ENCODE results near the gene CHMP5.

Gene CHMP5

DNA sequence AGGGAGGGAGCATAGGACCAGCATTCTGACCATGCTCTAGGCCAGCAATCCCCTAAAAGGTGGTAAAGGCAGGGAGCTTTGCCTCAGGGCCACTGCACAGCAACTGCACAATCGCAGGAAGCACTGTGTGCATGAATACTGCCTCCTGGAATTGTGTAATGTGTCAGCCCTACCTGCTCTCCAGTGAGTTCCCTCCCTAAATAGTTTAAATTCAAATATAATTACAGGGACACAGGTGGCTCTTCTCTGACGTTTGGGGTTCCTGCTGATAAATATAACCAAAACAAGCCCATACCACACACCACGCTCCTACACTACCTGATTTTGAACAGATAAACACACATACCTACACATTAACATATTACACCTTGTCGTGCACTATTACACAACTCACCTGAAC lies 9.4 kb upstream of the CHMP5 start:
- Histone ChIP-seq H3K27ac (ENCODE audit: low read depth, low read length) (no peak overlapping the region), H2BK12ac (ENCODE audit: low read length) (no peak overlapping the region), H3K4me3 (ENCODE audit: low read depth, low read length) (no peak overlapping the region), H3K36me3 (ENCODE audit: control insufficient read depth in 1 of 2, insufficient read depth in 2 of 2, low read length in 2 of 2) (peaks cover 17 to 50% of the 10 kb centered on the region in 2 experiments), H4K12ac (ENCODE audit: low read depth, low read length) (no peak overlapping the region), H3K4me2 (ENCODE audit: low read length) (no peak overlapping the region), H3K9me3 (ENCODE audit: insufficient read depth, low read depth, low read length) (peaks cover 3% of the 10 kb centered on the region), H3K4me1 (ENCODE audit: control insufficient read depth in 1 of 2, insufficient read depth in 2 of 2, low read length in 2 of 2) (no peaks in the 10 kb centered on the region), H2AFZ (ENCODE audit: insufficient read depth, low read length, poor library complexity) (no peak overlapping the region), H3K4ac (ENCODE audit: low read depth, low read length) (no peak overlapping the region), H3K18ac (ENCODE audit: low read length) (no peak overlapping the region), H2BK5ac (ENCODE audit: low read depth, low read length, poor library complexity) (no peak overlapping the region), H4K91ac (ENCODE audit: low read depth, low read length) (no peak overlapping the region), H2BK120ac (ENCODE audit: insufficient read depth, low read length, poor library complexity) (no peak overlapping the region), H3K9ac (ENCODE audit: low read length) (no peak overlapping the region), H3K27me3 (ENCODE audit: insufficient read depth, low read length) (no peaks in the 10 kb centered on the region), H3K23ac (ENCODE audit: low read length) (no peak overlapping the region), H3K14ac (ENCODE audit: low read length) (no peak overlapping the region), H4K8ac (ENCODE audit: low read depth, low read length) (no peak overlapping the region), H3K79me2 (ENCODE audit: control insufficient read depth, insufficient read depth, low read length, poor library complexity) (peaks cover 2% of the 10 kb centered on the region), H2AK5ac (ENCODE audit: low read length) (no peak overlapping the region), H3K79me1 (ENCODE audit: low read length) (no peaks in the 10 kb centered on the region)
- 100% methylated on average over 2 of the region's 4 CpGs for WGBS (ENCODE audit: extremely low coverage, insufficient coverage, insufficient read length)
- DNase-seq, result peak; percentile 94

DNA sequence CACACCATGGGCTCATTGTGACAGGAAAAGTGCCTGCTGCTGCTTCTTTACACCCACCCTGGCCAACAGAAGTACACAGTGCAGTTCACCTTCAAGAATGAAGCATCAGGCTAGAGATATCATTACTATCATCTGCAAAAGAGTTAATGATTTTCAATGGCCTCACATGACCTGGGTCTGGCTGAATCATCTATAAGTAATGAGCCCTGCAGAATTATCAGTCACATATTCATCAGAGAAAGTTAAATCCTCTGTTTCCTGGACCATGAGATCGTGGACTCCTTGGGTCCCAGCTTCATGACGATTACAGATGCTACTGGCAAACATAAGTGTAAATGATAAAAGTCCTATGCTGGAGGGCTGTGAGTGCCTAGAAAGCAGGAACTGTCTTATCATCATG lies 8.6 kb upstream of the CHMP5 start:
- Histone ChIP-seq H3K79me1 (ENCODE audit: low read length) (no peaks in the 10 kb centered on the region), H3K79me2 (ENCODE audit: control insufficient read depth, insufficient read depth, low read length, poor library complexity) (peaks cover 2% of the 10 kb centered on the region), H3K36me3 (ENCODE audit: control insufficient read depth in 1 of 2, insufficient read depth in 2 of 2, low read length in 2 of 2) (peaks cover 17 to 50% of the 10 kb centered on the region in 2 experiments), H3K27me3 (ENCODE audit: insufficient read depth, low read length) (no peaks in the 10 kb centered on the region), H4K8ac (ENCODE audit: low read depth, low read length) (no peak overlapping the region), H2AK5ac (ENCODE audit: low read length) (no peak overlapping the region), H3K4me3 (ENCODE audit: low read depth, low read length) (no peak overlapping the region), H3K18ac (ENCODE audit: low read length) (no peak overlapping the region), H3K4me2 (ENCODE audit: low read length) (no peak overlapping the region), H2BK12ac (ENCODE audit: low read length) (no peak overlapping the region), H3K27ac (ENCODE audit: low read depth, low read length) (no peak overlapping the region), H2AFZ (ENCODE audit: insufficient read depth, low read length, poor library complexity) (no peak overlapping the region), H3K9ac (ENCODE audit: low read length) (no peak overlapping the region), H3K23ac (ENCODE audit: low read length) (no peak overlapping the region), H2BK120ac (ENCODE audit: insufficient read depth, low read length, poor library complexity) (no peak overlapping the region), H3K4ac (ENCODE audit: low read depth, low read length) (no peak overlapping the region), H4K12ac (ENCODE audit: low read depth, low read length) (no peak overlapping the region), H4K91ac (ENCODE audit: low read depth, low read length) (no peak overlapping the region), H3K14ac (ENCODE audit: low read length) (no peak overlapping the region), H3K4me1 (ENCODE audit: control insufficient read depth in 1 of 2, insufficient read depth in 2 of 2, low read length in 2 of 2) (no peaks in the 10 kb centered on the region), H3K9me3 (ENCODE audit: insufficient read depth, low read depth, low read length) (peaks cover 3% of the 10 kb centered on the region), H2BK5ac (ENCODE audit: low read depth, low read length, poor library complexity) (no peak overlapping the region)
- no peak for DNase-seq
- WGBS (ENCODE audit: extremely low coverage, insufficient coverage, insufficient read length), result no CpG with 5 or more reads among the region's 2 CpGs

DNA sequence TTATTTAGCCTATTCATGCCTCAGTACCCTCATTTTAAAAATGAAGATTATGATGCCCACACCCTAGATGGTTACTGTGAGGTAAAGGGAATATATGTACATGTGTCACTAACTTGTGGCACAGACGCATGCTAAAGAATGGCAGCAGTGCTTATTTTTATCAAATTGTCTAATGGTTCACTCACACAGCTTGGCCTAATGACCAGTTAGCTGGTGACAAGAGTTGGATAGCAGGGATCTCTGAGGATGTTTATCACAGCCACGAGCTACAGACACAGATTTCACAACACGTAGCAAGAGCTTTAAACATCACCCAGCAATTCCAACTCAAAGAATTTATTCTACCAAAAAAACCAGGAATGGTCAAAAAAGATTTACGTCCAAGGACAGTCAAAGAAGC lies 7.6 kb upstream of the CHMP5 start:
- Histone ChIP-seq H2BK5ac (ENCODE audit: low read depth, low read length, poor library complexity) (no peak overlapping the region), H2AK5ac (ENCODE audit: low read length) (no peak overlapping the region), H3K9ac (ENCODE audit: low read length) (no peak overlapping the region), H3K23ac (ENCODE audit: low read length) (no peak overlapping the region), H3K79me1 (ENCODE audit: low read length) (no peaks in the 10 kb centered on the region), H4K8ac (ENCODE audit: low read depth, low read length) (no peak overlapping the region), H3K4ac (ENCODE audit: low read depth, low read length) (no peak overlapping the region), H2BK120ac (ENCODE audit: insufficient read depth, low read length, poor library complexity) (no peak overlapping the region), H4K12ac (ENCODE audit: low read depth, low read length) (no peak overlapping the region), H3K18ac (ENCODE audit: low read length) (no peak overlapping the region), H3K14ac (ENCODE audit: low read length) (no peak overlapping the region), H3K4me2 (ENCODE audit: low read length) (no peak overlapping the region), H3K9me3 (ENCODE audit: insufficient read depth, low read depth, low read length) (peaks cover 3% of the 10 kb centered on the region), H3K79me2 (ENCODE audit: control insufficient read depth, insufficient read depth, low read length, poor library complexity) (peaks cover 2% of the 10 kb centered on the region), H3K27ac (ENCODE audit: low read depth, low read length) (no peak overlapping the region), H4K91ac (ENCODE audit: low read depth, low read length) (no peak overlapping the region), H3K27me3 (ENCODE audit: insufficient read depth, low read length) (no peaks in the 10 kb centered on the region), H3K4me1 (ENCODE audit: control insufficient read depth in 1 of 2, insufficient read depth in 2 of 2, low read length in 2 of 2) (no peaks in the 10 kb centered on the region), H2BK12ac (ENCODE audit: low read length) (no peak overlapping the region), H3K4me3 (ENCODE audit: low read depth, low read length) (no peak overlapping the region), H2AFZ (ENCODE audit: insufficient read depth, low read length, poor library complexity) (no peak overlapping the region), H3K36me3 (ENCODE audit: control insufficient read depth in 1 of 2, insufficient read depth in 2 of 2, low read length in 2 of 2) (peaks cover 17 to 50% of the 10 kb centered on the region in 2 experiments)
- WGBS (ENCODE audit: extremely low coverage, insufficient coverage, insufficient read length), result no CpG with 5 or more reads among the region's 4 CpGs
- no peak for DNase-seq

DNA sequence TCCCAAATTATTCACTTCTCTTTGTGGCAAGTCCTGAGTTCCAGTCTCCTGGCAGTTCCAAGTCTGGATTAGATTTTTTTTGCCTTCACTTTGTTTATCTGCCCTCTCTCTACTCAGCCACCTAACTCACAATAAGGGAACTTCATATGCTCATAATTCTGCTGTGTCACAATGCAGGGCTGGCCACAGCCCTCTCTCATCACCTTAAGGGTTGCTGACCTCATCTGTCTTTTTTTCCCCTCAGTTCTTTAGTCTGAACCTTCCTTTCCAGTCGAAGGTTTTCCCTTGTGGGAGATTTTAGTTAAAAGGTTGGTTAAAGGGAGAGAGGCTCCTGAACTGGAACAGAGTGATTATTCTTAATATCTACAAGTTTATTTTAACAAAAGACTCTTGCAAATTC lies 4.5 kb upstream of the CHMP5 start:
- Histone ChIP-seq H4K8ac (ENCODE audit: low read depth, low read length) (no peak overlapping the region), H3K23ac (ENCODE audit: low read length) (no peak overlapping the region), H3K4me3 (ENCODE audit: low read depth, low read length) (no peak overlapping the region), H3K79me1 (ENCODE audit: low read length) (peaks cover 13% of the 10 kb centered on the region), H3K9me3 (ENCODE audit: insufficient read depth, low read depth, low read length) (peaks cover 2% of the 10 kb centered on the region), H3K4me2 (ENCODE audit: low read length) (no peak overlapping the region), H3K27me3 (ENCODE audit: insufficient read depth, low read length) (no peaks in the 10 kb centered on the region), H3K9ac (ENCODE audit: low read length) (no peak overlapping the region), H2BK120ac (ENCODE audit: insufficient read depth, low read length, poor library complexity) (no peak overlapping the region), H4K91ac (ENCODE audit: low read depth, low read length) (no peak overlapping the region), H3K14ac (ENCODE audit: low read length) (no peak overlapping the region), H2BK5ac (ENCODE audit: low read depth, low read length, poor library complexity) (no peak overlapping the region), H2BK12ac (ENCODE audit: low read length) (no peak overlapping the region), H2AFZ (ENCODE audit: insufficient read depth, low read length, poor library complexity) (no peak overlapping the region), H2AK5ac (ENCODE audit: low read length) (no peak overlapping the region), H3K79me2 (ENCODE audit: control insufficient read depth, insufficient read depth, low read length, poor library complexity) (peaks cover 16% of the 10 kb centered on the region), H3K4me1 (ENCODE audit: control insufficient read depth in 1 of 2, insufficient read depth in 2 of 2, low read length in 2 of 2) (peaks cover 5 to 7% of the 10 kb centered on the region in 2 experiments), H3K4ac (ENCODE audit: low read depth, low read length) (no peak overlapping the region), H3K18ac (ENCODE audit: low read length) (no peak overlapping the region), H3K27ac (ENCODE audit: low read depth, low read length) (no peak overlapping the region), H4K12ac (ENCODE audit: low read depth, low read length) (no peak overlapping the region), H3K36me3 (ENCODE audit: control insufficient read depth in 1 of 2, insufficient read depth in 2 of 2, low read length in 2 of 2) (peaks cover 6 to 31% of the 10 kb centered on the region in 2 experiments)
- DNase-seq, result no peak
- no CpG with 5 or more reads among the region's 1 CpG for WGBS (ENCODE audit: extremely low coverage, insufficient coverage, insufficient read length)
